ENCODE data around the gene KDM8. TPM values are rescaled to one million over a fixed set of nuclear protein-coding genes. Genes with fewer than 3 reads are reported as not detected.
"Not testable (repeated sequence)": the region's sequence is repeated elsewhere in the genome, so short reads cannot be mapped to it uniquely, and the experiment has no call there.

KDM8 gene
- polyA plus RNA-seq, 4 donors, result 8.7 to 117 (median 42.7) TPM

- Histone ChIP-seq H3K4me3 (ENCODE audit: low read depth in 1 of 3, low read length in 3 of 3) (no peak overlapping the region), H3K4me1 (ENCODE audit: control insufficient read depth in 3 of 3, insufficient read depth in 2 of 3, low read depth in 1 of 3, low read length in 2 of 3) (peaks cover 0 to 5% (median 0%) of the 10 kb centered on the region in 3 donors), H3K36me3 (ENCODE audit: control insufficient read depth in 3 of 3, insufficient read depth in 2 of 3, low read depth in 1 of 3, low read length in 3 of 3) (peaks cover 0 to 12% (median 5%) of the 10 kb centered on the region in 3 donors), H3K9me3 (ENCODE audit: control insufficient read depth in 2 of 2, insufficient read depth in 1 of 2, low read depth in 1 of 2, low read length in 1 of 2) (no peaks in the 10 kb centered on the region), H3K27ac (ENCODE audit: low read depth in 1 of 3, low read length in 2 of 3) (peak overlapping the region in 1 of 3 donors; percentile 76), H3K27me3 (ENCODE audit: control insufficient read depth in 3 of 3, insufficient read depth in 3 of 3, low read length in 3 of 3) (no peaks in the 10 kb centered on the region)
- FAIRE-seq (no peak), DNase-seq (no peak)
- WGBS, 3 donors, result 65 to 84% (median 81%) methylated on average over 3 of the region's 3 CpGs
These were observed 55.0 kb downstream of the KDM8 start for GRCh38 chr16:27258241-27258734.

DNA sequence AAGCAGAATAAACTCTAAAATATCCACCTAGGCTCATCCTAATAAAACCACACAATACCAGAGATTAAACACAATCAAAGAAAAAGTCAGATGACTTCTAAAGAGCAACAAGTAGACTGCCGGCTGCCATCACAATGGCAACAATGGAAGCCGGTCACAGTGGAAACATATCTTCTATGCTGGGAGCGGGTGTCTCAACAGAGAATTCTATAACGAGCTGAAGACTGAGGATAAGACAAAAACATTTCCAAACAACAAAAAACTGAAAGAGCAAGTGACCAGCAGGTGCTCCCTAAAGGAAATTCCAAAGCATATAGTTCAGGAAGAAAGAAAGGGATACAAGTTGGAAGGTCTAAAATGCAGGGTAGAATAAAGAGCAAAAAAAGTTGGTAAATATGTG, 56.4 kb downstream of the KDM8 start:
- H3K27ac ChIP-seq (ENCODE audit: low read depth in 1 of 3, low read length in 2 of 3), result no peak overlapping the region
- no peaks in the 10 kb centered on the region for H3K9me3 ChIP-seq (ENCODE audit: control insufficient read depth in 2 of 2, insufficient read depth in 1 of 2, low read depth in 1 of 2, low read length in 1 of 2)
- no peak overlapping the region for H3K4me3 ChIP-seq (ENCODE audit: low read depth in 1 of 3, low read length in 3 of 3)
- DNase-seq (no peak), FAIRE-seq (no peak)
- no peaks in the 10 kb centered on the region for H3K4me1 ChIP-seq (ENCODE audit: control insufficient read depth in 3 of 3, insufficient read depth in 2 of 3, low read depth in 1 of 3, low read length in 2 of 3)
- no peaks in the 10 kb centered on the region for H3K27me3 ChIP-seq (ENCODE audit: control insufficient read depth in 3 of 3, insufficient read depth in 3 of 3, low read length in 3 of 3)
- peaks cover 0 to 9% (median 5%) of the 10 kb centered on the region in 3 donors for H3K36me3 ChIP-seq (ENCODE audit: control insufficient read depth in 3 of 3, insufficient read depth in 2 of 3, low read depth in 1 of 3, low read length in 3 of 3)
- WGBS, 3 donors, result 86 to 90% (median 89%) methylated on average over 4 of the region's 4 CpGs

DNA sequence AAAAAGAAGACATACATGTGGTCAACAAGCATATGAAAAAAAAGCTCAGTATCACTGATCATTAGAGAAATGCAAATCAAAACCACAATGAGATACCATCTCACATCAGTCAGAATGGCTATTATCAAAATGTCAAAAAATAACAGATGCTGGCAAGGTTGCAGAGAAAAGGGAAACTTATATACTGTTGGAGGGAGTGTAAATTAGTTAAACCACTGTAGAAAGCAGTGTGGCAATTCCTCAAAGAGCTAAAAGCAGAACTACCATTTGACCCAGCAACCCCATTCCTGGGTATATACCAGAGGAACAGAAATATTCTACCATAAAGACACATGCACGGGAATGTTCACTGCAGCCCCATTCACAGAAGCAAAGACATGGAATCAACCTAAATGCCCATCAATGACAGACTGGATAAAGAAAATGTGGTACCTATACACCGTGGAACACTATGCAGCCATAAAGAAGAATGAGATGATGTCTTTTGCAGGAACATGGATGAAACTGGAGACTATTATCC, 59.6 kb downstream of the KDM8 start:
- H3K4me3 ChIP-seq (ENCODE audit: low read depth in 1 of 3, low read length in 3 of 3); H3K27ac ChIP-seq (ENCODE audit: low read depth in 1 of 3, low read length in 2 of 3); H3K4me1 ChIP-seq (ENCODE audit: control insufficient read depth in 3 of 3, insufficient read depth in 2 of 3, low read depth in 1 of 3, low read length in 2 of 3); H3K36me3 ChIP-seq (ENCODE audit: control insufficient read depth in 3 of 3, insufficient read depth in 2 of 3, low read depth in 1 of 3, low read length in 3 of 3); H3K27me3 ChIP-seq (ENCODE audit: control insufficient read depth in 3 of 3, insufficient read depth in 3 of 3, low read length in 3 of 3); DNase-seq; FAIRE-seq; H3K9me3 ChIP-seq (ENCODE audit: control insufficient read depth in 2 of 2, insufficient read depth in 1 of 2, low read depth in 1 of 2, low read length in 1 of 2): not testable (repeated sequence)
- WGBS, 3 donors, result 86 to 97% (median 95%) methylated on average over 2 of the region's 2 CpGs

- DNase-seq (no peak), FAIRE-seq (no peak)
- WGBS, 3 donors, result 73 to 85% (median 80%) methylated on average over 6 of the region's 6 CpGs
- Histone ChIP-seq H3K9me3 (ENCODE audit: control insufficient read depth in 2 of 2, insufficient read depth in 1 of 2, low read depth in 1 of 2, low read length in 1 of 2) (no peaks in the 10 kb centered on the region), H3K27me3 (ENCODE audit: control insufficient read depth in 3 of 3, insufficient read depth in 3 of 3, low read length in 3 of 3) (no peaks in the 10 kb centered on the region), H3K4me1 (ENCODE audit: control insufficient read depth in 3 of 3, insufficient read depth in 2 of 3, low read depth in 1 of 3, low read length in 2 of 3) (peaks cover 0 to 3% (median 2%) of the 10 kb centered on the region in 3 donors), H3K27ac (ENCODE audit: low read depth in 1 of 3, low read length in 2 of 3) (no peak overlapping the region), H3K36me3 (ENCODE audit: control insufficient read depth in 3 of 3, insufficient read depth in 2 of 3, low read depth in 1 of 3, low read length in 3 of 3) (no peaks in the 10 kb centered on the region), H3K4me3 (ENCODE audit: low read depth in 1 of 3, low read length in 3 of 3) (no peak overlapping the region)
These were observed 60.8 kb downstream of the KDM8 start for GRCh38 chr16:27264151-27264550.

DNA sequence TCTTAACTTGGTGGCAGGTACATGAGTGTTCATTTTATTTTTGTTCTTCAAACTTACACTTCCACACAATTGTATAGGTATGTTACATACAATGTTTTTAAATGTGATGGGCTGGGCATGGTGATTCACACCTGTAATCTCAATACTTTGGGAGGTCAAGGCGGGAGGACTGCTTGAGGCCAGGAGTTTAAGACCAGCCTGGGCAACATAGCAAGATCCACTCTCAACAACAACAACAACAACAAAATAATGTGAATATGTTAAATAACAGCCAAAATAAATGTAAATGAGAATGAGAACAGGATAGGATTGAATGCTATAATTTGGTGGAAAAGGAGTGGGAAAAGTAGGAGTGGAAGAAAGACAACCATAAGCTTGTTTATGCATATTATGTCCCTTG, 62.7 kb downstream of the KDM8 start:
- H3K27me3 ChIP-seq (ENCODE audit: control insufficient read depth in 3 of 3, insufficient read depth in 3 of 3, low read length in 3 of 3), result no peaks in the 10 kb centered on the region
- H3K9me3 ChIP-seq (ENCODE audit: control insufficient read depth in 2 of 2, insufficient read depth in 1 of 2, low read depth in 1 of 2, low read length in 1 of 2), result no peaks in the 10 kb centered on the region
- no peaks in the 10 kb centered on the region for H3K36me3 ChIP-seq (ENCODE audit: control insufficient read depth in 3 of 3, insufficient read depth in 2 of 3, low read depth in 1 of 3, low read length in 3 of 3)
- FAIRE-seq (no peak), DNase-seq (no peak)
- H3K27ac ChIP-seq (ENCODE audit: low read depth in 1 of 3, low read length in 2 of 3), result no peak overlapping the region
- H3K4me3 ChIP-seq (ENCODE audit: low read depth in 1 of 3, low read length in 3 of 3), result no peak overlapping the region
- H3K4me1 ChIP-seq (ENCODE audit: control insufficient read depth in 3 of 3, insufficient read depth in 2 of 3, low read depth in 1 of 3, low read length in 2 of 3), result peaks cover 0 to 9% (median 4%) of the 10 kb centered on the region in 3 donors
- WGBS, 3 donors, result 94 to 100% (median 100%) methylated on average over 1 of the region's 1 CpG

- 80 to 85% (median 85%) methylated on average over 8 of the region's 8 CpGs for WGBS, 3 donors
- FAIRE-seq (no peak), DNase-seq (no peak)
- H3K36me3 ChIP-seq (ENCODE audit: control insufficient read depth in 3 of 3, insufficient read depth in 2 of 3, low read depth in 1 of 3, low read length in 3 of 3), result no peaks in the 10 kb centered on the region
- H3K4me1 ChIP-seq (ENCODE audit: control insufficient read depth in 3 of 3, insufficient read depth in 2 of 3, low read depth in 1 of 3, low read length in 2 of 3), result peaks cover 0 to 9% (median 4%) of the 10 kb centered on the region in 3 donors
- no peak overlapping the region for H3K4me3 ChIP-seq (ENCODE audit: low read depth in 1 of 3, low read length in 3 of 3)
- no peak overlapping the region for H3K27ac ChIP-seq (ENCODE audit: low read depth in 1 of 3, low read length in 2 of 3)
- no peaks in the 10 kb centered on the region for H3K9me3 ChIP-seq (ENCODE audit: control insufficient read depth in 2 of 2, insufficient read depth in 1 of 2, low read depth in 1 of 2, low read length in 1 of 2)
- H3K27me3 ChIP-seq (ENCODE audit: control insufficient read depth in 3 of 3, insufficient read depth in 3 of 3, low read length in 3 of 3), result no peaks in the 10 kb centered on the region
These were observed 63.8 kb downstream of the KDM8 start for GRCh38 chr16:27267037-27267677.

DNA sequence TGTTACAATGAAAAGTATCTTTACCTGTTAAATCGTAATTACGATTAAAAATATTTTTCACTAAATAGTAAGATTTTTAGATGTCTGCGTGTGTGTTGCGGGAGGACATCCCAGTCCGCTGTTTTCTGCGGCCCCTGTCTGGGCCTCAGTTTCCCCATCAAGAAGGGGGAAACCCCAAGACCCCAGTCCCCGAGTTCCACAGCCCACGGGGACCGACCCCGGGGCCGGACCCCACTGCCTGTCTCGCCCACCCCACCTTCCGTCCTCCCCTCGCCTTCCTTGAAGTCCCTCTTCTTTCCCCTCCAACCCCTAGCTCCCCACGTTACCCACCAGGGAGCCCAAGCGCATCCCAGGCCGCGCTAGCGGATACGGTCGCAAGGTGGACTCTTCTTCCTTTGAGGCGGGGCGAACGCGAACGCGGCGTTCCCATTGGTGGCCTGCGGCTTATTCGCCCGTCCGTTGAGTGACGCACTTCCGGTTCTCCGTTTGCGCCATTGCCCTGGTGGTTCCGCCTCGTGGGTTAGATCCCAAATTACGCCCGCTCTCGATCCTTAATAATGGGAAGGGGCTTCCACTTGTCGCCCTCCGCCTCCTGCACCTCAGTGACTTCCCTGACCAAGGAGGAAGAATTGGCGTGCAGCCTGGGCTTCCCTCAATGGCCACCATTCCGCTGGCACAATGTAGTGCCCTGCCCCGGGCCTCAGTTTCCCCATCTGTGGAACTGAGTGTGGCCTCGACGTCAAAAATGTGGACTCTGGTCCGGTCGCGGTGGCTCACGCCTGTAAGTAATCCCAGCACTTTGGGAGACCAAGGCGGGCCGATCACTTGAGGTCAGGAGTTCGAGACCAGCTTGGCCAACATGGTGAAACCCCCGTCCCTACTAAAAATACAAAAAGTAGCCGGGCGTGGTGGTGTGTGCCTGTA, 65.3 kb downstream of the KDM8 start, which contains the start of gene NSMCE1:
Gene NSMCE1 (minus strand): TSS at position 397 of the 924 bp plus-strand sequence. CDS start 11,202 bp downstream, outside the sequence.
- Histone ChIP-seq H3K27me3 (ENCODE audit: control insufficient read depth in 3 of 3, insufficient read depth in 3 of 3, low read length in 3 of 3) (no peaks in the 10 kb centered on the region), H3K27ac (ENCODE audit: low read depth in 1 of 3, low read length in 2 of 3) (peak within 1 kb of the TSS; percentile 61 to 98 (median 78)), H3K9me3 (ENCODE audit: control insufficient read depth in 2 of 2, insufficient read depth in 1 of 2, low read depth in 1 of 2, low read length in 1 of 2) (no peaks in the 10 kb centered on the region), H3K4me1 (ENCODE audit: control insufficient read depth in 3 of 3, insufficient read depth in 2 of 3, low read depth in 1 of 3, low read length in 2 of 3) (peaks cover 4 to 18% (median 4%) of the 10 kb centered on the region in 3 donors), H3K4me3 (ENCODE audit: low read depth in 1 of 3, low read length in 3 of 3) (peak within 1 kb of the TSS; percentile 75 to 97 (median 92)), H3K36me3 (ENCODE audit: control insufficient read depth in 3 of 3, insufficient read depth in 2 of 3, low read depth in 1 of 3, low read length in 3 of 3) (no peaks in the 10 kb centered on the region)
- no peak for FAIRE-seq
- DNase-seq, result peak; percentile 96 to 99
- WGBS, 3 donors, result 5 to 7% (median 5%) methylated on average over 56 to 58 of the region's 58 CpGs

All from small intestine (tissue), 7 donors.